HEK293 (cell line): ENCODE measurements around the gene MSI1.

Experiments used
- CTCF ChIA-PET: fragments of 350-600 bp; formaldehyde crosslinking; extraction: SDS; loops from one replicate; lab custom pipeline; 2021; ENCODE audit warnings: antibody characterized with exemption; lab: Yijun Ruan, JAX
- POLR2A ChIA-PET: fragments of 300-600 bp; formaldehyde crosslinking; extraction: SDS; loops from one replicate; lab custom pipeline; 2020; ENCODE audit warnings: antibody characterized with exemption, inconsistent platforms; lab: Yijun Ruan, JAX
- H3K27ac ChIP-seq: fragments of 200-500 bp; sonication (Bioruptor generic); 2 replicates; pipeline ENCODE4 v1.5.1; 2014; ENCODE audit warnings: low read depth, low read length, control low read depth, inconsistent platforms; ENCODE audit errors: extremely low read depth
- H3K36me3 ChIP-seq, 2 experiments: fragments of 200-500 bp in 1 of 2; sonication (Bioruptor generic) in 1 of 2; 1 replicate in 1 of 2; 2 replicates in 1 of 2; pipeline ENCODE4 v1.5.1; 2014 to 2017; ENCODE audit warnings: inconsistent platforms in 2 of 2, low read length in 2 of 2; ENCODE audit not compliant: control insufficient read depth in 2 of 2, insufficient read depth in 1 of 2
- H3K4me1 ChIP-seq: fragments of 200-500 bp; sonication (Bioruptor generic); 2 replicates; pipeline ENCODE4 v1.5.1; 2014; ENCODE audit warnings: mild to moderate bottlenecking, low read length, inconsistent platforms; ENCODE audit not compliant: control insufficient read depth, insufficient read depth
- H3K4me3 ChIP-seq: 2 replicates; pipeline ENCODE4 v1.5.1; 2011; ENCODE audit warnings: low read depth, mild to moderate bottlenecking, control low read depth, low read length, moderate library complexity
- H3K9me3 ChIP-seq: fragments of 200-500 bp; sonication (Bioruptor generic); 2 replicates; pipeline ENCODE4 v1.5.1; 2014; ENCODE audit warnings: low read depth, low read length, inconsistent platforms; ENCODE audit not compliant: control insufficient read depth, insufficient read depth
- ATF2 ChIP-seq: fragments of 450-650 bp; formaldehyde crosslinking; IDR thresholded peaks from 2 replicates; pipeline ENCODE4 v1.5.1; 2016; ENCODE audit warnings: missing biosample characterization, missing genetic modification characterization, low read depth
- ELK4 ChIP-seq: IDR thresholded peaks from 2 replicates; pipeline ENCODE4 v1.6.1; 2011; ENCODE audit warnings: mild to moderate bottlenecking, low read depth, low read length, borderline replicate concordance
- HOXC10 ChIP-seq: sonication (generic); formaldehyde crosslinking; IDR thresholded peaks from 2 replicates; pipeline ENCODE4 v1.8.1; 2023; ENCODE audit warnings: mild to moderate bottlenecking, missing genetic modification reagents
- KLF1 ChIP-seq: fragments of 450-650 bp; formaldehyde crosslinking; IDR thresholded peaks from 2 replicates; pipeline ENCODE4 v1.5.1; 2016; ENCODE audit warnings: missing biosample characterization, missing genetic modification characterization
- SP7 ChIP-seq: fragments of 450-650 bp; formaldehyde crosslinking; IDR thresholded peaks from 2 replicates; pipeline ENCODE4 v1.5.1; 2016; ENCODE audit warnings: missing biosample characterization, missing genetic modification characterization
- ZFHX2 ChIP-seq: fragments of 450-650 bp; formaldehyde crosslinking; conservative IDR thresholded peaks from 2 replicates; pipeline ENCODE4 v1.5.1; 2016; ENCODE audit warnings: missing biosample characterization, missing genetic modification characterization
- ZNF10 ChIP-seq: fragments of 450-650 bp; formaldehyde crosslinking; IDR thresholded peaks from 2 replicates; pipeline ENCODE4 v1.5.1; 2017; ENCODE audit warnings: missing biosample characterization, missing genetic modification characterization
- ZNF16 ChIP-seq: fragments of 450-650 bp; formaldehyde crosslinking; IDR thresholded peaks from 2 replicates; pipeline ENCODE4 v1.5.1; 2016; ENCODE audit warnings: low read depth, missing biosample characterization, missing genetic modification characterization
- ZNF202 ChIP-seq: fragments of 450-650 bp; formaldehyde crosslinking; IDR thresholded peaks from 2 replicates; pipeline ENCODE4 v1.5.1; 2016; ENCODE audit warnings: missing biosample characterization, missing genetic modification characterization, borderline replicate concordance
- ZNF221 ChIP-seq: fragments of 450-650 bp; formaldehyde crosslinking; IDR thresholded peaks from 2 replicates; pipeline ENCODE4 v1.5.1; 2017; ENCODE audit warnings: missing biosample characterization, missing genetic modification characterization, borderline replicate concordance
- ZNF292 ChIP-seq: fragments of 450-650 bp; formaldehyde crosslinking; IDR thresholded peaks from 2 replicates; pipeline ENCODE4 v1.5.1; 2016; ENCODE audit warnings: low read depth, missing biosample characterization, missing genetic modification characterization, borderline replicate concordance
- ZNF335 ChIP-seq: fragments of 450-650 bp; formaldehyde crosslinking; conservative IDR thresholded peaks from 2 replicates; pipeline ENCODE4 v1.5.1; 2016; ENCODE audit warnings: missing biosample characterization, missing genetic modification characterization
- ZNF404 ChIP-seq: fragments of 450-650 bp; formaldehyde crosslinking; IDR thresholded peaks from 2 replicates; pipeline ENCODE4 v1.5.1; 2017; ENCODE audit warnings: missing biosample characterization, missing genetic modification characterization
- ZNF501 ChIP-seq: fragments of 450-650 bp; formaldehyde crosslinking; IDR thresholded peaks from 2 replicates; pipeline ENCODE4 v1.5.1; 2016; ENCODE audit warnings: missing biosample characterization, missing genetic modification characterization
- ZNF510 ChIP-seq: fragments of 450-650 bp; formaldehyde crosslinking; IDR thresholded peaks from 2 replicates; pipeline ENCODE4 v1.5.1; 2018; ENCODE audit warnings: mild to moderate bottlenecking, missing genetic modification characterization, missing biosample characterization; ENCODE audit not compliant: insufficient replicate concordance
- ZNF664 ChIP-seq: fragments of 450-650 bp; formaldehyde crosslinking; IDR thresholded peaks from 2 replicates; pipeline ENCODE4 v1.5.1; 2016; ENCODE audit warnings: missing biosample characterization, missing genetic modification characterization
- ZNF76 ChIP-seq: fragments of 450-650 bp; formaldehyde crosslinking; IDR thresholded peaks from 2 replicates; pipeline ENCODE4; 2016; ENCODE audit warnings: low read depth, missing biosample characterization, missing genetic modification characterization, borderline replicate concordance
- ZNF830 ChIP-seq: fragments of 450-650 bp; IDR thresholded peaks from 2 replicates; pipeline ENCODE4 v1.5.0; 2018; ENCODE audit warnings: missing biosample characterization, missing genetic modification characterization, low read depth, mild to moderate bottlenecking, moderate library complexity
- TF ChIP-seq, protein P1 (sequence below): fragments of 450-650 bp; formaldehyde crosslinking; IDR thresholded peaks from 2 replicates; pipeline ENCODE4 v1.5.1; 2016; ENCODE audit warnings: missing biosample characterization, missing genetic modification characterization
- TF ChIP-seq, protein P2 (sequence below): fragments of 450-650 bp; IDR thresholded peaks from 2 replicates; pipeline ENCODE4 v1.5.1; 2018; ENCODE audit warnings: missing biosample characterization, missing genetic modification characterization
- TF ChIP-seq, protein P3 (sequence below): fragments of 450-650 bp; formaldehyde crosslinking; conservative IDR thresholded peaks from 2 replicates; pipeline ENCODE4 v1.5.1; 2016; ENCODE audit warnings: low read depth, missing biosample characterization, missing genetic modification characterization

The MSI1 gene

GRCh38 chr12:120332523-120332922 is 36.4 kb downstream of the MSI1 start (continued):
- no peak for TF ChIP-seq SP7 (tag by site-specific recombination)
- TF ChIP-seq, all 188 proteins: peak for 0

DNA sequence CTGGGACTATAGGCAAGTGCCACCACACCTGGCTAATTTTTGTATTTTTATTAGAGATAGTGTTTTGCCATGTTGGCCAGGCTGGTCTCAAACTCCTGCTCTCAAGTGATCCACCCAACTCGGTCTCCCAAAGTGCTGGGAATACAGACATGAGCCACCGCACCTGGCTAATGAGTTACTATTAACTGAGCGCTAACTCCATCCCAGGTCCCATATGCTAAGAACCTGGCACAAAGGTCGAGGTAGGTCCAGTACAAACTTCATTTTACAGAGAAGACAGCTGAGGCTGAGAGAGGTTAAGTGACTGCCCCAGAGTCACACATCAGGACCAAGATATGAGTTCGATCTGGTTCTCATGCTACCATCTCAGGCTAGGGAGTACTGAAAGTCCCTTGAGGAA is 36.9 kb downstream of the MSI1 start:
- ChIA-PET CTCF (interaction anchor here (0.6 kb wide), 1 partner anchor 97 kb away, joined by 3 read pairs; no protein-coding TSS in a partner anchor), POLR2A (interaction anchor here (0.6 kb wide), 1 partner anchor 14 kb away, joined by 3 read pairs; no protein-coding TSS in a partner anchor)
- no peaks in the 10 kb centered on the region for H3K36me3 ChIP-seq
- H3K27ac ChIP-seq = no peak overlapping the region
- H3K9me3 ChIP-seq = no peaks in the 10 kb centered on the region
- no peaks in the 10 kb centered on the region for H3K4me1 ChIP-seq
- H3K4me3 ChIP-seq = no peak overlapping the region
- TF ChIP-seq ZNF510 (tag by site-specific recombination) (no peak), KLF1 (no peak), ELK4 (no peak), ZNF335 (tag by site-specific recombination) (no peak), ZNF292 (tag by site-specific recombination) (no peak), ZNF202 (no peak), ZNF16 (no peak), ZNF664 (tag by site-specific recombination) (no peak), ZFHX2 (no peak), ZNF501 (no peak), ZNF10 (tag by site-specific recombination) (no peak), HOXC10 (CRISPR knock-in tag) (no peak), ZNF404 (tag by site-specific recombination) (no peak), ZNF830 (tag by site-specific recombination) (no peak), ZNF76 (tag by site-specific recombination) (no peak), ATF2 (tag by site-specific recombination) (no peak), ZNF221 (tag by site-specific recombination) (no peak)
- TF ChIP-seq, protein P1, sequence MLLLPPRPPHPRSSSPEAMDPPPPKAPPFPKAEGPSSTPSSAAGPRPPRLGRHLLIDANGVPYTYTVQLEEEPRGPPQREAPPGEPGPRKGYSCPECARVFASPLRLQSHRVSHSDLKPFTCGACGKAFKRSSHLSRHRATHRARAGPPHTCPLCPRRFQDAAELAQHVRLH = no peak
- TF ChIP-seq, protein P2, sequence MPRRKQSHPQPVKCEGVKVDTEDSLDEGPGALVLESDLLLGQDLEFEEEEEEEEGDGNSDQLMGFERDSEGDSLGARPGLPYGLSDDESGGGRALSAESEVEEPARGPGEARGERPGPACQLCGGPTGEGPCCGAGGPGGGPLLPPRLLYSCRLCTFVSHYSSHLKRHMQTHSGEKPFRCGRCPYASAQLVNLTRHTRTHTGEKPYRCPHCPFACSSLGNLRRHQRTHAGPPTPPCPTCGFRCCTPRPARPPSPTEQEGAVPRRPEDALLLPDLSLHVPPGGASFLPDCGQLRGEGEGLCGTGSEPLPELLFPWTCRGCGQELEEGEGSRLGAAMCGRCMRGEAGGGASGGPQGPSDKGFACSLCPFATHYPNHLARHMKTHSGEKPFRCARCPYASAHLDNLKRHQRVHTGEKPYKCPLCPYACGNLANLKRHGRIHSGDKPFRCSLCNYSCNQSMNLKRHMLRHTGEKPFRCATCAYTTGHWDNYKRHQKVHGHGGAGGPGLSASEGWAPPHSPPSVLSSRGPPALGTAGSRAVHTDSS (tag by site-specific recombination) = no peak
- TF ChIP-seq, protein P3, sequence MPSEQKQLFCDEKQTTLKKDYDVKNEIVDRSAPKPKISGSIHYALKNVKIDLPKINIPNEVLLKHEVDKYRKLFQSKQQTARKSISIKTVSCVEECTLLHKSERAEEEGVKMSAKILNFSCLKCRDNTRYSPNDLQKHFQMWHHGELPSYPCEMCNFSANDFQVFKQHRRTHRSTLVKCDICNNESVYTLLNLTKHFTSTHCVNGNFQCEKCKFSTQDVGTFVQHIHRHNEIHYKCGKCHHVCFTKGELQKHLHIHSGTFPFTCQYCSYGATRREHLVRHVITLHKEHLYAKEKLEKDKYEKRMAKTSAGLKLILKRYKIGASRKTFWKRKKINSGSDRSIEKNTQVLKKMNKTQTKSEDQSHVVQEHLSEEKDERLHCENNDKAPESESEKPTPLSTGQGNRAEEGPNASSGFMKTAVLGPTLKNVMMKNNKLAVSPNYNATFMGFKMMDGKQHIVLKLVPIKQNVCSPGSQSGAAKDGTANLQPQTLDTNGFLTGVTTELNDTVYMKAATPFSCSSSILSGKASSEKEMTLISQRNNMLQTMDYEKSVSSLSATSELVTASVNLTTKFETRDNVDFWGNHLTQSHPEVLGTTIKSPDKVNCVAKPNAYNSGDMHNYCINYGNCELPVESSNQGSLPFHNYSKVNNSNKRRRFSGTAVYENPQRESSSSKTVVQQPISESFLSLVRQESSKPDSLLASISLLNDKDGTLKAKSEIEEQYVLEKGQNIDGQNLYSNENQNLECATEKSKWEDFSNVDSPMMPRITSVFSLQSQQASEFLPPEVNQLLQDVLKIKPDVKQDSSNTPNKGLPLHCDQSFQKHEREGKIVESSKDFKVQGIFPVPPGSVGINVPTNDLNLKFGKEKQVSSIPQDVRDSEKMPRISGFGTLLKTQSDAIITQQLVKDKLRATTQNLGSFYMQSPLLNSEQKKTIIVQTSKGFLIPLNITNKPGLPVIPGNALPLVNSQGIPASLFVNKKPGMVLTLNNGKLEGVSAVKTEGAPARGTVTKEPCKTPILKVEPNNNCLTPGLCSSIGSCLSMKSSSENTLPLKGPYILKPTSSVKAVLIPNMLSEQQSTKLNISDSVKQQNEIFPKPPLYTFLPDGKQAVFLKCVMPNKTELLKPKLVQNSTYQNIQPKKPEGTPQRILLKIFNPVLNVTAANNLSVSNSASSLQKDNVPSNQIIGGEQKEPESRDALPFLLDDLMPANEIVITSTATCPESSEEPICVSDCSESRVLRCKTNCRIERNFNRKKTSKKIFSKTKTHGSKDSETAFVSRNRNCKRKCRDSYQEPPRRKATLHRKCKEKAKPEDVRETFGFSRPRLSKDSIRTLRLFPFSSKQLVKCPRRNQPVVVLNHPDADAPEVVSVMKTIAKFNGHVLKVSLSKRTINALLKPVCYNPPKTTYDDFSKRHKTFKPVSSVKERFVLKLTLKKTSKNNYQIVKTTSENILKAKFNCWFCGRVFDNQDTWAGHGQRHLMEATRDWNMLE = no peak
